OCI-LY3 (cell line): ENCODE results near the gene SIGLEC12.

Source experiments
- CTCF ChIP-seq: fragments of 200-600, 300-600 bp; sonication (generic); IDR thresholded peaks from 2 replicates; pipeline ENCODE4 v1.5.1; 2014; ENCODE audit warnings: antibody characterized with exemption, low read length, low read depth
- EZH2phosphoT487 ChIP-seq: fragments of 200-600 bp; shearing (Covaris generic); IDR thresholded peaks from 2 replicates; pipeline ENCODE4 v1.6.1; 2018; ENCODE audit warnings: antibody characterized with exemption, mixed run types, low read depth

- TF ChIP-seq CTCF (no peak), EZH2phosphoT487 (no peak)
Observed at GRCh38 chr19:51541458-51542357, 40.1 kb upstream of the SIGLEC12 start.
